GM21390 (cell line): ENCODE data around the gene AP2B1.

Experiments used
- ATAC-seq: cut with Tn5 transposase; IDR thresholded peaks from one replicate; pipeline ENCODE4 v1.9.1; 2021; ENCODE audit not compliant: unreplicated experiment

AP2B1 gene

DNA sequence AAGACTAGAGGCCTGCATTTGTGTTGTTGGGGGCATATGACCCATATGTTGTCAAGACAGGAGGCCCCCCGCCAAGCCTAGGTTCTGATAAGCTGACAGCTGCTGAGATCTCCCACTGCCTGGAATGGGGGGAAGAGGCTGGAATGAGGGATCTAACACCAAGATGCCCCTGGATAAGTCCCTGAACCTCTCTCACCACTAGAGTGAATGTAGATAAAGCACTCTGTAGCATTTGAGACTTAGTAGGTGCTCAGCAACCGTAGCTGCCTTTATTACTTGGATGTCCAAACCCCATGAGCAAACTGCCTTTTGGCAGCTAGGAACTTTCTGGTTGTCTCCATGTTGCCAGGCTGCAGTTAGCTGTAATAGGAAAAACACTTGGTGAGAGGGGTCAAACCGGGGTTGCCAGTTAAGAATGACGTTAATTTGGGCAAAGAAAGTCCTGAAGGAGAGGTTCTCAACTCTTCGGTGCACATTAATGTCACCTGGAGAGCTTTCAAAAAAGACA, 139.9 kb downstream of the AP2B1 start:
- ATAC-seq = no peak

DNA sequence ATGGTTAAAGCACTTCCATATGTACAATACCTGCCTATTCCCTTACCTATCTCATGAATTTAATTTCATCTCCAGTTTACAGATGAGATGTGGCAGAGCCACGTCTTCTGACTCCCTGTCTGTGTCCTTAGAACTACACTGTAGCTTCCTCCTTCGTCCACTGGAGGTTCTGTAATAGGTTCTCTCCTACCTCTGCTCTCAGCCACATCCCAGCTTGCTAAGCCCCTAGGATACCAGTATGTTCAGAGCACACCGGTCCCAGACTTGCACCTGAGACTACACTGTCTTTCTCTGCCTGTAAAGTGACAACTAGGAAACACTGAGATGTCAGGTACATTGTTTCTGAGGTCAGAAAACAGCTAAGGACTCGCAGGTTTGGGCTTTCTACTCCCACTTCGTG, 140.5 kb downstream of the AP2B1 start:
- ATAC-seq = no peak

DNA sequence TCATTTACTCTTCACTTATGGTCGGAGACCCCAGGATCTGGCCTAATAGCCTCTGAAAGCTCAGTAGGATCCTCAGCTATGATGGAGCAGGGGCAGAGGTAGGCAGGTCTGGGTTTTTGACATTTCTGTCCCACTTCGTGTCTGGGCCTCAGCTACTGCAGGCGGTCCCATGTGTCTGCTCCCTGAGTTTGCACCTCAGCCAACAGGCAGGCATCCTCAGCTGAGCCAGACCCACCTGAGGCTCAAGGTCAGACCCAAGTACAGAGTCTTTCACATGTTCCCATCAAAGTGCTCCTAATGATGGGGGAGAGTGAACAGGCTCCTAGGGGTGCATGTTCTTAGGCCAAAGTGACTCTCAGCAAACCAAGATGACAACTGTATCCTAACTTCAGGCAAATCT, 141.4 kb downstream of the AP2B1 start:
- ATAC-seq = no peak

DNA sequence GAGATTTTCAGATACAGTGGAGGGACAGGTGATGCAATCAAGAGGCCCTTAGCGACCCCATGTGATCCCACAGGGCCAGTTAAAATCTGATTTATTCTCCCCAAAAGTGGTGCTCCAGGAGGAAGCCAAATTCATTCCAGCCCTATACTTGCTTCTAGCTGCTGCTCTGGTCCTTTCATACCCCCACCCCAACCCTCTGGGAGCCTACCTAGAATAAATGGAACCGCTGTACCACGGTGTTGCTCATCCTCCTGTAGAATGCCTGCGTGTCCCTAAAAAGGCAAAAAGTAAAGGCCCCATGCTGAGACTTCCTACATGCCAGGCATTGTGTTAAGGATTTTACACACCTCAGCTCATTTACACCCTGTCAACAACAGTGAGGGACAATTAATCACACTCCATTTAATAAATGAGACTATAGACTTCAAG, 142.3 kb downstream of the AP2B1 start:
- no peak for ATAC-seq

DNA sequence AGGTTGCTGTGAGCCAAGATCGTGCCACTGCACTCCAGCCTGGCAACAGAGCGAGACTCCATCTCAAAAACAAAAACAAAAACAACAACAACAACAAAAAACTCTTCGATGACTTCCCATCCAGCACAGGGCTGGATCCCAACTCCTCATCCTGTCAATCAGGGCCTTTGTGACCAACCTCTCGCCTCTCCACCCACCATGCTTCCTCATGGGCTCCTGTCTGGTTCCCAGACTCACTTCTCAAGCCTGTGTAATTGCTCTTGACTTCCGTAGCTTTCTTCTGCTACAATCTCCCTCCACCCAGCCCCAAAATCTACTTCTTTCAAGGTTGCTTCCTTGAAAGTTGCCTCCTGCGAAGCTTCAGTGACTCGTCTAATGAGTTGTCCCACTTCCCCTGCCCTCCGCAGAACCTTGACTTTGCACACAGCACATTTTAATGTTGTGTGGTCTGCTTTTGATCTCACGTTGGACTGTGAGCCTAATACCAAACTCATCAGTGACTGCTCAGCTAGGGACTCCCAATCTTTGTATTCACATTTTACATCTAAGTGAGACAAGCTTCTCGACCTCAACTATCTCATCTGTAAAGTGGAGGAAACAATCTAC, 143.4 kb downstream of the AP2B1 start:
- no peak for ATAC-seq

DNA sequence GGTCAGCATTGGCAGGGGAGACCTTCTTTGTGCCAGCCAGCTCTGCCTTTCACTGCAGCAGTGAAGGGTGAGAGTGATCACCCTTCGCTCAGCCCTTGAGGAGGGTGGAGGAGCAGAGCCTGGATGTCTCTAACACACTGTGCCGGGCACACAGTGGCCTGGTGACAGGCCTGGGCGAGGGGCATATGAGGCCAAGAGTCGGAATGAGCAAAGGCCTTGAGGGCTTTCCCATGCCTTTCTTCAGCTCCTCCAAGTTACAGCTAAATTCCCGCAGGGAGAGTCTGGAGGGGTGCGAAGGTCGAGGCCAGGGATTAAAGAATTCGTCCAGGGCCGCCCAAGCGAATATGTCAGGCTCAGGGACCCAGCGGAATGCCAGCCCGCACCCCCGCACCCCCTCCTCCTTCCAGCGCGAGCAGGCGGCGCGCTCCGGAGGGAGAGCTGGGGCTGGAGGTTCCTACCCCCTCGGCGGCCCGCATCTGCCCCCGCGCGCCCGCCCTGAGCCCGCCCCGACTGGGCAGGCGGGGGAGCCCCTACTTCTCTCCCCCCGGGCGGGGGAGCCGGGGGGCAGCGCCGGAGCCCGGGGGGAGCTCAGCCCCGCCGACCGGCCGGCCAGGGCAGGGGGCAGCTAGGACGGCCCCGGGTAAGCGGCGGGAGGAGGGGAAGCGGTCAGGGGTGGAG, 144.3 kb downstream of the AP2B1 start, which contains the start of gene RASL10B:
Gene RASL10B (plus strand): TSS at position 401 of the 678 bp plus-strand sequence. CDS start 3,546 bp downstream, outside the sequence.
- ATAC-seq = no peak

DNA sequence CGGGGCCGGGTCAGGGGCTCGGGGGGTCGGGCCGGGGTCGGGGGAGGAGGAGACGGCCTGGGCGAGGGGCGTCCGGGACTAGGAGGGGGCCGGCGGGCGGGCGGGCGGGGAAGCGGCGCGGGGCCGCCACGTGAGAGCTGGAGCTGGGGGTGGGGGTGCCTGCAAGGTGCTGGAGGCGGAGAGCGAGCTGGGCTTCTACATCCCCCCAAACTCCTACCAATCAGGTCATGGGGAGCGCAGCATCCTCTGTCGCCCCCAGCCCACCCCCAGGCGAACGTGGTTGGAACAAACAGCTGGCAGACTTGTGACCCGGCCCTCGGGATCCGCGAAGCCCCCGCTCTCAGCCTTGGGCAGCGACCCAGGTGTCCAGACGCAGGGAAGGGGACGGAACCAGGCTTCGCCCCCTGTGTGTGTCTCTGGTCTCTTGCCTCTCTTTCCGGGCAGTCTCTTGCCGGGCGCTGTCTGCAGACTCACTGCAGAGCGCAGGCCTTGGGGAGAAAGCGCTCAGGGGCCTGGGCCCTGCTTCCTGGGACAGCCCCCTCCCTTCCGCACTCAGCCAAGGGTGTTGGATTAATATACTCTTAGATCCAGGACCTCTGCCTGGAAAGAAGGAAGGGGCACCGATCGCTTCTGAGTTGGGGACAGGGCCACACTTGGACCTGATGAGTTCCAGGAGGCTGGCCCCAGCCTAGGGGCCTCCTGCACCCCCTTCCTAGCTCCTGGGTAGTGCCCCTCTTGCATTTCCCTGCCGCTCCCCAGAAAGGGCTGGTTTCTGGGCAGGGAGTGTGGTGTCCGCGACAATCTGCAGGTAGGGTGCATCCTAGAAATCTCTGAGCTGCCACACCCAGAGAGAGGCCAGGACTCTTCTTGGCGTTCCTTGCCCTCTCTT, 145.0 kb downstream of the AP2B1 start:
- ATAC-seq = no peak

DNA sequence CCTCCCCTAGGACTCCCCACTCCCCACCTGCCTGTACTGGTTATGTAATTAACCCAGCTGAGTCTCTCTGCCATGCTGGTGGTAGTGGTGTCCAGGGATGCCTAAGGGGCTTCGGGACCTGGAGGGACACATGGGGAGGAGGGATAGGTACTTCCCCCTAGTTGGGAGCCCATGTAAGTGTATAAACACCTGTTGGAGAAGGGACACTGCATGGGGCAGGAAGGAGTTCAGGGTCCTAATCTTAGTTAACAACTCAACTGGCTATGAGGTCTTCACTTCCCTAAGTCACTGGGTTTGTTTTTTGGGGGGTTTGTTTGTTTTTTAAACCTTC, 145.6 kb downstream of the AP2B1 start:
- no peak for ATAC-seq

DNA sequence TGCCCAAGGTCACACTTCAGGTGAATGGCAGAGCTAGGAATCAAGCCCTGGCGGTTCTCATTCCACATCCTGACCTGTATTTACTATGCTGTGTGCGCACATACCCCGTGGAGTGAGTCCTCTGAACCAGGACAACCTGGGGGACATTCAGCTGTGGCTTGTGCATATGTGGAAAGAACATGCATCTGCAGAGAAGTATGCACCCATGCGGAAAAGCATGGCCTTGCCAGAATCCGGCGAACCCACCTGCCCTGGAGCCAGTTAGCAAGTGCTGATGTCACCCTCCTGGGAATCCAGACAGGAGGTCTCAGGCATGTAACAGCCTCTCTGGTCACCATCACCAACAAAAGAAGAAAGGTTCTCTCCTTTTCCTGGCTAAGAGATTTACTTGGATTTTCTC, 146.2 kb downstream of the AP2B1 start:
- no peak for ATAC-seq

DNA sequence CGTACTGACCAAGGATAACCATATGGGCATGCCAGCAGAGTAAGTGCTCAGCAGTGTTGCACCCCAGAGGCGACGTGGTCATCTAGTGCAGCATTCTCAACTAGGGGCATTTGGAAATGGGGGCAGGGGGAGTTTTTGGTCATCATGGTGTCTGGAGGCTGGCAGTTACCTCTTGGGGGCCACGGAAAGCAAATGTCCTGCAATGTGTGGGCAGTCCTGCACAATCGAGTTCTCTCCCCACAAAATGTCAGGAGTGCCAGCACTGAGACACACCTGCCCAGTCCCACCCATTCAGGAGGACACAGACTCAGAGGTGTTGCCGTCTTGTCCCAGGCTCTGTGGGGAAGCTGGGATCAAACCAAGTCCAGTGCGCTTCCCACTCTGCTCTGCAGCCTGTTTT, 147.3 kb downstream of the AP2B1 start:
- ATAC-seq = no peak

DNA sequence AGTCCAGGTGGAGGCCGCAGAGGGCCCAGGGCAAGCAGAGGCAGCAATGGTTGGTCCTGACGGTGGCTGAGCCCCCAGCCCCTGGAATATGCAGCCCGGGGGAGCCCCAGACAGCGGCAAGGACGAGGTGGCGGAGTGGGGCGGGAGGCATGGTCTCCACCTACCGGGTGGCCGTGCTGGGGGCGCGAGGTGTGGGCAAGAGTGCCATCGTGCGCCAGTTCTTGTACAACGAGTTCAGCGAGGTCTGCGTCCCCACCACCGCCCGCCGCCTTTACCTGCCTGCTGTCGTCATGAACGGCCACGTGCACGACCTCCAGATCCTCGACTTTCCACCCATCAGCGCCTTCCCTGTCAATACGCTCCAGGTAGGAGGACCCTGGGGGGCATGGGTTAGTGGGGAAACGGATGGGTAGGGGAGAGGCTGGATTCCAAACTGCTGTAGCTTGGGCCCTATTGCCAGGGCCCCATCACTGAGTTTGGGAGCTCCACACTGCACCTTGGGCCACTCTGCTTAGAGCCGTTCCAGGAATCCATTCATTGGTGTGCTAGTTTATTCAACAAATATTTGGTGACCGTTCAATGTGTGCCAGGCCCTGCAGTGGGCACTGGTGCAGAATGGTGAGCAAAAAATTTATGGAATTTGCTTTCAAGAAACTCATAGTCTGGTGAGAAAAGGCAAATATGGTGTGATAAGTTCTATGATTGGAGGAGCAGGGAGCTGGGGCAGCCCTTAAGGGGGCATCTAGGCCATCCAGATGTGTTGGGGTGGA, 148.1 kb downstream of the AP2B1 start:
- no peak for ATAC-seq

DNA sequence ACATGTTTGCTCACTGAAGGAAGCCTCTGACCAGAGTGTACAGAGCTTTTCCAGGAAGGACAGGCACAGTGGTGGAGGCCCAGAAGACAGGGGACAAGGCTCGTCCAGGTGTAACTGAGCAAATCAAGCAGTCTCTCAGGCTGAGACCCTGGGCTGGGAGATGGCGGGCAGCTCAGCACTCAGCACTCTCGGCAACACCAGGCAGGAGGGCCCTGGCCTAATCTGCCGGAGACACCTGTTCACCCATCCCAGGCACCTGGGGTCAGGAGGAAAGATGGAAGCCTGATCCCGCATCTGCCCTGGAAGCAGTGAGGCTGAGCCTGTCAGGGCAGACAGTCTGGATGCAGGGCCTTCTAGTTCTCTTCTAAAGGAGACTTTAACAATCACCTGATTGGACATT, 149.1 kb downstream of the AP2B1 start:
- no peak for ATAC-seq

DNA sequence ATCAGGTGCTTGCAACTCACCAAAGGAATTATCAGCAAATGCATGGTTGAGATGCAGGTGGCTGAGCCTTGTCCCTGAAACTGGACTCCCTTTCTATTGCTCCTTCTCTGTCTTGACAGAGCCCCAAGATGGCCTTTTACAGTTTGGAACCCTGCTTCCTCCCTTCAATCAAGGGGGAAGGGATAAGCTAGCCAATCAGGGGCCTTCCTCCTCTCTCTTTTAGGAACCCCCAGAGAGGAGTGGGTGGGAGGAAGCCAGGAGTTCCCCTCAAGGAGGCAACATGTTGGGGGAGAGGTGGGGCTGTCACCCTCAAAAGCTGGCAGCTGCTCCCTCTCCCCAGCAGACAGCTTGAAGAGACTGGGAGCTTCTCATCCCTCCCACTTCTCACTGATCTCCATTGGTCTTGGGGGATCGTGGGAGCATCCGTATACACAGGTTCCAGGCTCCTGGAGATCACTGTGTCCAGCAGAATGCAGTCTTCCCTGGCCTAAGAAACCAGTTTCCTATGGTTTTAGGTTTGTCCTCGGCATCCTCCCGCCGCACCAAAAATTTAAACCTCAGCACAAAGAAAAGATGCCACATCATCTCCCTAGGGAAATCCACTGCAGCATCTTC, 151.5 kb downstream of the AP2B1 start:
- ATAC-seq = no peak

DNA sequence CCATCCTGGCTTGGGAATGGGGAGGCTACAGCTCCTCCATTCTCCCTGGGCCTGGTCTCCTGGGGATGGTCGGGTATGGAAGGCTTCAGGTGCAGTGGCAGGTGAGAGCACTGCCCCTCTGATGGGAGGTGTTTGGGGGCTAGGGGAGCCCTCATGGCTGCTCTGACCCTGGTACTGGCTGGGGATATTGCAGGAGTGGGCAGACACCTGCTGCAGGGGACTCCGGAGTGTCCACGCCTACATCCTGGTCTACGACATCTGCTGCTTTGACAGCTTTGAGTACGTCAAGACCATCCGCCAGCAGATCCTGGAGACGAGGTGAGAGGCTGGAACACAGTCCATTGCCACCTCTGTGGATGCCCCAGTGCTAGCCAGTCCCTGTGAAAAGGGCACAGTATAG, 153.1 kb downstream of the AP2B1 start:
- ATAC-seq = no peak

DNA sequence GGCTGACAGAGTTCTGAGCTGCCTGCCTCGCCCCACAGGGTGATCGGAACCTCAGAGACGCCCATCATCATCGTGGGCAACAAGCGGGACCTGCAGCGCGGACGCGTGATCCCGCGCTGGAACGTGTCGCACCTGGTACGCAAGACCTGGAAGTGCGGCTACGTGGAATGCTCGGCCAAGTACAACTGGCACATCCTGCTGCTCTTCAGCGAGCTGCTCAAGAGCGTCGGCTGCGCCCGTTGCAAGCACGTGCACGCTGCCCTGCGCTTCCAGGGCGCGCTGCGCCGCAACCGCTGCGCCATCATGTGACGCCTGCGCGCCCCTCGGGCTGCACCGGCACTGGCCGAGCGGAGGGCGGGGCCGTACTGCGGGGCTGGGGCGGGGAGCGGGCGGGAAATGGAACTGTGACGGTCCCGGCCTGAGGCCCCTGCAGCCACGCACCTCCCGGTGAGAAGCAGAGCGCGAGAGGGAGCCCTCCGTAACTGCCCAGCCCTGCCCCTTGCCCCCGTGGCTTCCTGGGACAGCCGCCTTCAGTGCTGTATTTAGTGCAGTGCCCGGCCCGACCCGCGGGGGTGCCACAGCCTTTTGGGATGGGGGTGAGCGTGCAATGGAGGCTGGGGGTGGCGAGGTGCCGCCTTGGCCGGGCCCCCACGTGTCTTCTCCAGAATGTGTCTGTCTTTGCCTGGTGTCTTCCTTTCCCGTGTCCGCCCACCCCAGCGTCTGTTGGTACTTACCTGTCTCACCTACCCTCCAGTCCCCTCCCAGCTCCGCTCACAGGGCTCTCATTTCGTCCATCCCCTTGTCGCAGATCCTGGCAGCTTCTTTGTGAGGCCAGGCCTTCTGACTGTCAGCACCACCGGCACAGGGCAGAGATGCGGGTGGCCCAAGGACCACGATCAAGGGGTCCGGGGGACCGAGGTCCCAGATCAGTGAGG, 154.1 kb downstream of the AP2B1 start:
- ATAC-seq = no peak

DNA sequence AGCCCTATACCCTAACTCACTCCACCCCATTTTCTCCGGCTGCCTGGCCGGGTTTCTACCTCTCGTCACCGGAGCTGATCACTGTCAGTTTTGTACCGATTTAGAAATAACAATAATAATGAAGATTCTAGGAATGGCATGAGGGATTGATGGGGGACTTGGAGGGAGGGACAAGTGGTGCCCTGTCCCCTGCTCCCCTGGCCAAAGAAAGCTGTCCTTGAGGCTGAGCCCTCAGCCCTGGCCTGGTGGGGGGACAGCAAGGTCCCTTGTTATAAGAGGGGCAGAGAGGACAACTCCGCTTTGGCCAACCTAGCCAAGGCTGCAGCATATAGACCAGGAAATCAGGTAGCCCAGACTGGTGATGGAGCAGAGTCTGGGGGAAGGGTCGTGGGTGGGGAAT, 155.4 kb downstream of the AP2B1 start:
- no peak for ATAC-seq

DNA sequence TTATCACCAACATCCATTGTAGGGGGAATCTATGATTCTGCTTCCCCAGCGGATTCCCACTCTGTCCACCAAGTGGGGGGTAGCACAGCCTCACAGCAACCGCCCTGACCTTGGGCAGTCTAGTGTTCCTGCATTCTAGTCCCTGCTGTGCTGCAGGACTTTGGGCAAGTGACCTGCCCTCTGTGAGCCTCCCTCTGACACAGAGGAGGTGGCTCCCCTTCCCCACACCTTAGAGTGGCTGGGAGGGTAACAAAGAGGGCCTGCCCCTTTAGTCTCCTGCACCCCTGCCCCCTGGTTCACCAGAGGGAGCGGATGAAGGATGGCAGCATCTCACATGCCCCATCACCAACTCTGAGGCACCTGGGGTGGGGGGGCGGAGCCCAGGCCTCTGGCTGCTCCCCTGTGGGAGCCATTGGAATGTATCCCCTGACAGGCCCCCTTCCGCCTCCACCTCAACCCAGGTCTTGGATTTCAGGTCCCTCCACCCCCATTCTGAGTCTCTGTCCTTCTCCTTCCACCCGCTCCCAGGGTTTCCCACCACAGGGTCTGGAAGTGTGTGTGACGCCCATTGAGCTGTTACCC, 155.9 kb downstream of the AP2B1 start:
- ATAC-seq = no peak

DNA sequence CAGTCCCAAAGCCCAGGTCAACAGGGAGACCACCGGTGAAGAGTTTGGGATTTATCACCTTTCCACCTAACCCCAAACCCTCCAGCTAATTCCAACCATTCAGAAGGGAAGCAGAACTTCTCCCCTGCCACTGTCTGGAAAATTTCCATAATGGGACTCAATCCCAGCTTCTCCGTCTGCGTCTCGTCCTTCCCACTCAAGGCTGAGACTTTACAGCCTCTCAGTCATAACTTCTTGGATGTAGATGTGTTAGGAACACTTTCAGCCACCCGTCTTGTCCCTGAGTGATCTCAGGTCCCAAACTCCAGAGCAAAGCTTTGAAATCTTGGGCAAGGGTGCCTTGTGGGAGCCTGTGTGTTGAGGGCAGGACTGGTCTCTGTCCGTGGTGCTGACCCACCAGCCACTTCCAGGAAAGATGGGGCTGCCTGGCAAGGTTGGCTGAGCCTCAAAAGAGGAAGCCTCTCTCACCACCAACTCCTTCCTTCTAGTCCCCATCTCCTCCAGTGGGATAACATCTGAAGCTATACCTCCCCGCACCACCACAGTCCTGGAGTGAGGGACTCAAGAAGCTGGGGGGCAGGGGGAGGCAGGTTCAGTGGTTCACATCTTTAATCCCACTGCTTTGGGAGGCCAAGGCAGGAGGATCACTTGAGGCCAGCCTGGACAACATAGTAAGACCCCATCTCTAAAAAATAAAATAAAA, 156.7 kb downstream of the AP2B1 start:
- no peak for ATAC-seq

DNA sequence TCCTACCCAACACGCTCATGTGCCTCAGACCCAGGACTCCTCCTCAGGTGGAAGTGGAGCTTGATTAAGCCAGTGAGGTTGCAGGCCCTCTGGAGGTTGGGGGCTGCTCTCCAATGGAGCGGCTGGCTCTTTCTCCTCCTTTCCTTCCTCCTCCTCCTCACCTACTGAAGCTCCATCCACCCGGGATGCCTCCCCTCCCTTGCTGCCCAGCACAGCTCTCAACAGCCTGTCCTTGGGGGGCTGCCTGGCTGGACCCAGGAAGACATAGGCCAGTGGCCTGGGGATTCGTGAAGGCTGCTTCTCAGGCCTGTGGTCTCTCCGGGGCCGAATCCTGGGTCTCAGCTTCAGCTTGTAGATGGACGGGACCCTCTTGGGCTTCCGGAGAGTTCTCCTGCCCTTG, 157.7 kb downstream of the AP2B1 start:
- no peak for ATAC-seq
